HEK293 (cell line): ENCODE measurements around the gene ITPR2.

Experiments used
- CTCF ChIA-PET: fragments of 350-600 bp; formaldehyde crosslinking; extraction: SDS; loops from one replicate; lab custom pipeline; 2021; ENCODE audit warnings: antibody characterized with exemption; lab: Yijun Ruan, JAX
- POLR2A ChIA-PET: fragments of 300-600 bp; formaldehyde crosslinking; extraction: SDS; loops from one replicate; lab custom pipeline; 2020; ENCODE audit warnings: antibody characterized with exemption, inconsistent platforms; lab: Yijun Ruan, JAX
- H3K27ac ChIP-seq: fragments of 200-500 bp; sonication (Bioruptor generic); 2 replicates; pipeline ENCODE4 v1.5.1; 2014; ENCODE audit warnings: low read depth, low read length, control low read depth, inconsistent platforms; ENCODE audit errors: extremely low read depth
- H3K36me3 ChIP-seq, 2 experiments: fragments of 200-500 bp in 1 of 2; sonication (Bioruptor generic) in 1 of 2; 1 replicate in 1 of 2; 2 replicates in 1 of 2; pipeline ENCODE4 v1.5.1; 2014 to 2017; ENCODE audit warnings: inconsistent platforms in 2 of 2, low read length in 2 of 2; ENCODE audit not compliant: control insufficient read depth in 2 of 2, insufficient read depth in 1 of 2
- H3K4me1 ChIP-seq: fragments of 200-500 bp; sonication (Bioruptor generic); 2 replicates; pipeline ENCODE4 v1.5.1; 2014; ENCODE audit warnings: mild to moderate bottlenecking, low read length, inconsistent platforms; ENCODE audit not compliant: control insufficient read depth, insufficient read depth
- H3K4me3 ChIP-seq: 2 replicates; pipeline ENCODE4 v1.5.1; 2011; ENCODE audit warnings: low read depth, mild to moderate bottlenecking, control low read depth, low read length, moderate library complexity
- H3K9me3 ChIP-seq: fragments of 200-500 bp; sonication (Bioruptor generic); 2 replicates; pipeline ENCODE4 v1.5.1; 2014; ENCODE audit warnings: low read depth, low read length, inconsistent platforms; ENCODE audit not compliant: control insufficient read depth, insufficient read depth
- PATZ1 ChIP-seq: fragments of 450-650 bp; formaldehyde crosslinking; IDR thresholded peaks from 2 replicates; pipeline ENCODE4 v1.5.1; 2016; ENCODE audit warnings: missing biosample characterization, missing genetic modification characterization
- PRDM10 ChIP-seq: fragments of 450-650 bp; formaldehyde crosslinking; IDR thresholded peaks from 2 replicates; pipeline ENCODE4 v1.5.1; 2016; ENCODE audit warnings: missing biosample characterization, missing genetic modification characterization
- REST ChIP-seq: fragments of 450-650 bp; formaldehyde crosslinking; IDR thresholded peaks from 2 replicates; pipeline ENCODE4 v1.5.1; 2016; ENCODE audit warnings: missing biosample characterization, missing genetic modification characterization
- WT1 ChIP-seq: fragments of 450-650 bp; formaldehyde crosslinking; IDR thresholded peaks from 2 replicates; pipeline ENCODE4 v1.5.1; 2016; ENCODE audit warnings: missing biosample characterization, missing genetic modification characterization
- ZFP3 ChIP-seq: fragments of 450-650 bp; formaldehyde crosslinking; IDR thresholded peaks from 2 replicates; pipeline ENCODE4 v1.5.1; 2016; ENCODE audit warnings: low read depth, missing biosample characterization, missing genetic modification characterization
- ZNF114 ChIP-seq: fragments of 450-650 bp; formaldehyde crosslinking; IDR thresholded peaks from 2 replicates; pipeline ENCODE4 v1.5.0; 2017; ENCODE audit warnings: missing biosample characterization, missing genetic modification characterization
- ZNF555 ChIP-seq: fragments of 450-650 bp; formaldehyde crosslinking; conservative IDR thresholded peaks from 2 replicates; pipeline ENCODE4 v1.5.1; 2017; ENCODE audit warnings: missing biosample characterization, mild to moderate bottlenecking, missing genetic modification characterization, inconsistent platforms
- ZNF571 ChIP-seq: fragments of 450-650 bp; formaldehyde crosslinking; IDR thresholded peaks from 2 replicates; pipeline ENCODE4 v1.5.0; 2017; ENCODE audit warnings: missing biosample characterization, missing genetic modification characterization
- ZNF707 ChIP-seq: fragments of 450-650 bp; formaldehyde crosslinking; IDR thresholded peaks from 2 replicates; pipeline ENCODE4 v1.5.1; 2016; ENCODE audit warnings: missing biosample characterization, missing genetic modification characterization
- ZSCAN18 ChIP-seq: fragments of 450-650 bp; formaldehyde crosslinking; IDR thresholded peaks from 2 replicates; pipeline ENCODE4 v1.5.1; 2016; ENCODE audit warnings: missing biosample characterization, missing genetic modification characterization
- ZSCAN30 ChIP-seq: fragments of 450-650 bp; IDR thresholded peaks from 2 replicates; pipeline ENCODE4 v1.5.1; 2018; ENCODE audit warnings: missing biosample characterization, mild to moderate bottlenecking, missing genetic modification characterization, moderate library complexity

ITPR2 gene

GRCh38 chr12:26741584-26742227, 91.3 kb downstream of the ITPR2 start (continued):
- peak; percentile 72 for TF ChIP-seq PRDM10 (tag by site-specific recombination)
- no peak for TF ChIP-seq ZFP3 (tag by site-specific recombination)
- TF ChIP-seq ZSCAN30 (tag by site-specific recombination): no peak
- TF ChIP-seq WT1 (tag by site-specific recombination): 0 out of 2 replicates have a peak, but pooled peaks have one; percentile 30
- TF ChIP-seq REST: no peak
- TF ChIP-seq, all 188 proteins: peak for 3

- H3K4me1 ChIP-seq: no peaks in the 10 kb centered on the region
- no peaks in the 10 kb centered on the region for H3K9me3 ChIP-seq
- H3K4me3 ChIP-seq: no peak overlapping the region
- H3K27ac ChIP-seq: no peak overlapping the region
- ChIA-PET CTCF (interaction anchor here (1.1 kb wide), 1 partner anchor 144 kb away, joined by 3 read pairs; no protein-coding TSS in a partner anchor), POLR2A (no interaction called here)
- H3K36me3 ChIP-seq: no peaks in the 10 kb centered on the region
- TF ChIP-seq ZNF707 (tag by site-specific recombination) (no peak), PRDM10 (tag by site-specific recombination) (peak; percentile 97)
Measured at GRCh38 chr12:26740991-26741390, 92.0 kb downstream of the ITPR2 start.

GRCh38 chr12:26740348-26740747, 92.6 kb downstream of the ITPR2 start:
- TF ChIP-seq PATZ1 (no peak), ZSCAN18 (no peak), ZNF571 (no peak), ZNF555 (tag by site-specific recombination) (no peak), ZNF114 (tag by site-specific recombination) (no peak)
- CTCF ChIA-PET: interaction anchor here (1.0 to 1.2 kb wide), 2 partner anchors 14 to 276 kb away, joined by 3 read pairs; no protein-coding TSS in a partner anchor
- H3K27ac ChIP-seq: no peak overlapping the region
- H3K36me3 ChIP-seq: no peaks in the 10 kb centered on the region
- H3K4me1 ChIP-seq: no peaks in the 10 kb centered on the region
- H3K4me3 ChIP-seq: no peak overlapping the region
- no peaks in the 10 kb centered on the region for H3K9me3 ChIP-seq
- POLR2A ChIA-PET: no interaction called here
